ENCODE results near the gene AP3S1.
"Not testable (repeated sequence)": the region's sequence is repeated elsewhere in the genome, so short reads cannot be mapped to it uniquely, and the experiment has no call there.

AP3S1 gene

DNA sequence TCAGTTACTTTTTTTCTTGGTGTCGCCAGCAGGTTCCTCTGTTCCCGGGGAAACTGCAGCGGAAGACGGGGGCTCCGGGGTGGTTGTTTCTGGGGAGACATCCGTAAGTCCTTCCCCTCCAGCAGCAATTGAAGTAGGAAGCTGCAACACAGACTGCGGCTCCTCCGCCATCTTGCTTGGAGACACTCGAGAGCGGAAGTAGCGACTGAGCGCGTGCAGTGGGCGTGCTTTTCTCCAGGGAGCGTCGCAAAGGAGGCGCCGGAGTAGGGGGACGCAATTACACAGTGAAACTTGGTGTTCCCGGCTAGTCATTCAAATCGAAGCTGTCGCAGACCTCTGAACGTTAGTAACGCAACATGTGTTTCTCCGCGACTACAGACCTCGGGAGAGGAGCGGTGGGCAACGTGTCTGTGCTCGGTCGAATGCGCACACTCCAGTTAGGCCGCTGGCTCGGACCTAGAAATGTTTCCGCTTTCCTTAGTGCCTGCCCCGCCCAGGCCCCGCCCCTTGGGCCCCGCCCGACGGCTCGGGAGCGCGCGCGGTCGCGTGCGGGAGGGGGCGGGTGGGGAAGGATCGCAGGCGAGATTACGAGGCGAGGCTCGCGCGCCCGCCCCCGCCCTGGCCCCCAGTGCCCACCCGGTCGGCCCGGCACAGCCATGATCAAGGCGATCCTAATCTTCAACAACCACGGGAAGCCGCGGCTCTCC, at the start of gene AP3S1, which contains the start of gene ATG12:
TSS of gene AP3S1 (plus strand) at position 554 of the 707 bp plus-strand sequence. CDS start at position 657, 103 bp downstream.
TSS of gene ATG12 (minus strand) at position 184 of the 707 bp plus-strand sequence. CDS start at position 171, 13 bp downstream.
- DNase-seq: peak; percentile 82 to 85

- DNase-seq: no peak
Measured at GRCh38 chr5:115795700-115796099, 46.0 kb upstream of the AP3S1 start.

- no peak for DNase-seq
Measured at GRCh38 chr5:115796656-115797055, 45.1 kb upstream of the AP3S1 start.

GRCh38 chr5:115798252-115798651, 43.5 kb upstream of the AP3S1 start:
- DNase-seq: no peak

- no peak for DNase-seq
Measured at GRCh38 chr5:115800108-115800507, 41.6 kb upstream of the AP3S1 start.

DNA sequence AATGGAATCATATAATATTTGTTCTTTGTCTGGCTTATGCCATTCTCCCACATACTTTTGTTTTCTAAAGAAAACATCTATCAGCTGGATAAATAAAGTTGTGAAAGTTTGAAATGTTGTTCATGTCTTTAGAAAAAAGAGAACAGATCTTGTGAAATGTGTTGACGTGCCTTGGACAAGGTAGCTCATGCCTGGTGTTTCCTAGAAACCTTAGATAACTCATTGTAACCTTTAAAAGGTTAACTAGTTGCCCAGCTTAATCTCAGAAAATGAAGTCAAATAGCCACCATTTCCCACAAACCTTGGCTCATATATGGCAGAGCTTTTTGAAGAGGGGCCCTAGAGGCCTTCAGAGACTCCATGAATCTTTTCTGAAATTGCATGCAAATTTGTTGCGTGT, 40.6 kb upstream of the AP3S1 start:
- no peak for DNase-seq

DNA sequence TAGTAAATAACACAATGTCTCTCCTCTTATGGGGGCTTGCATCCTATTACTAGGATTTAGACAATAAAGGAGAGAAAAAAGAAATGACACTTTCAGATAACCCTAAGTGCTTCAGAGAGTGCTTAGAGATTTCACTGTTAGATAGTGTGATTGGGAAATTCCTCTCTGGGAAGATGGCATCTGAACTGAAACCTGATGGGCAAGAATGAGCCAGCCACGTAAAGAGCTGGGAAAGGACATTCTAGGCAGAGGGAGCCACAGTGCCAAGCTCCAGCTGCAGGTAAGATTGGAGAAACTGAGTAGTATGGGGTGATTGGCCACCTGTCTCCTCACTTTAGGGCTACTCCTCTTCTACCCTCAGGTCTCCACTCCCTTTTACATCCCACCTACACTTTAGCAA, 39.8 kb upstream of the AP3S1 start:
- DNase-seq: no peak

DNA sequence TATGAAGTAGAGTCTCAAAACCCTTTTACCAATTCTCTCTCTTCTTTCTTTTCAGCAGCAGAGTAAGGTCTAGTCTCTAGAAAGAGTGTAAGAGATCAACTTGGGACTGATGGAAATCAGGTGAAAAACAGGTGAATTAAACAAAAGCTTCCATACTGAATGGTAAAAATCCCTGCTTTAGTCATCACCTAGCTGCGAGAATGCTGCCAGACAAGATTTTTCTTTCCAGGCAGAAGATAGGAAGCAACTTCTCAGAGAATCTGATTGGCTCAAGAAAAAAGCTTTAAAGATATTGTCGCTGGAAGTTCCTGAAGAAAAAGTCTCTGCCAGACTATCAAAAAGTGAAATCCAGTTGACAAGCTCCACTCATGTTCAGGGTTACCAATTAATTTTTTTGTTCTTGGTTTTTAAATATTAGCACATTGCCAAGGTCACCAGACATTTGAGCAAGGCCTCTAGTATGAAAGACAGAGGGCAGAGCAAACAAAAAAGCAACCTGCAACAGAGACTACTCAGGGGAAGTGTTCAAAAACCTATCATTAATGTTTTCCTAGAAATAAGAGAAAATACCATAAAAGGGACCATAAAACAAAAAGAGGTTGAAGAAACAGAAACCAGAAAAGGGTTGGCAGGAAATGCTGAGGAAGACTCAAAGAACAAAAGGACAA, 34.6 kb upstream of the AP3S1 start:
- DNase-seq: no peak

DNA sequence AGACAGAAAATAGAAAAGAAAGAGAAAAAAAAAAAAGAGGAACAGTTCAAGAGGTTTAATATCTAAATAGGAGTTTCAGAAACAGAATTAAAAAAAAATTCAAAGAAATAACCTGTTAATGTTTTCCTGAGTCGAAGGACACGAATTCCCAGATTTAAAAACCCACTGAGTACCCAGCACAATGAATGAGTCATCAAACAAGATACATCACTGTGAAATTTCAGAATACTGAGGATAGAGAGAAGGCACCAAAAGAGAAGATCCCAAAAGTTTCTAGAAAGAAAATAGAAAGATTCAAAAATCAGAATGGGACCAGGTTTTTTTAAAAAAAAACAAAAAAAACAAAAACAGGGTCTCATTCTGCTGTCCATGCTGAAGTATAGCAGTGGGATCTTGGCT, 34.1 kb upstream of the AP3S1 start:
- DNase-seq: no peak

GRCh38 chr5:115808066-115808465, 33.7 kb upstream of the AP3S1 start:
- not testable (repeated sequence) for DNase-seq

DNA sequence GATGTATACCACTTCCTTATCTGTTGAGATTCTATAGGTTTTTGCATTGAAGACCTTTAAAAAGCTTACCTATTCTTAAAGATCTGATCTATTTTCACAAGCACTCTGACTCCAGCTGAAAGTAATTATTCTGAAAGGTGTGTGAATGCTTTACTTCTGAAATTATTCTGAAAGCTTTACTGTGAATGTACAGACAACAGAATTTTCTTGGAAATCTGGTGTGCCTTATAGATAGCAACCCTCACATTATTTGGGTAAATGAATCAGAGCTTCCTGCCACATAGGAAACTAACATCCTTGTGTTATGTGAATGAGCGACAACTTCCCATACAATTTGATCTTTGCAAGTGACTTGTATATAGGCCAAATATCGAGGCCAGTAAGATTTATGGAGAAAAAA, 31.8 kb upstream of the AP3S1 start:
- no peak for DNase-seq

DNA sequence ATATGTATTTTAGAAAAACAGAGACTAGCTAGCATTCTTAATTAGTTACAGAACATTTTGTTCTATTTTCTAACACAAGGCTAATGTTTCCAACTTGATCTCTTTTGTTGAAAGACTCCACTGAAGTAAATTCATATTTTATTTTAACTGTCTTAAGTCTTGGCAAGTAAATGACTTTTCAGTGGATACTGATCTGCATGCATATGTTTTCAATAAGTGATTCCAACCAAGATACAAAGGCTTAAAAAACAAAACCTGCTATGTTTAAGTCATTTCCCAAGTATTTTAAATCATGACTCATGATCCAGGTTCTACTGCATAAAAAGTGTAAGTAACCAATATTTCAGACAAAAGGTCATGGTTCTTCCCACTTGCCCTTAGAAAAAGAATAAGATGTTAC, 31.0 kb upstream of the AP3S1 start:
- DNase-seq: no peak

GRCh38 chr5:115811406-115811805, 30.3 kb upstream of the AP3S1 start:
- no peak for DNase-seq

DNA sequence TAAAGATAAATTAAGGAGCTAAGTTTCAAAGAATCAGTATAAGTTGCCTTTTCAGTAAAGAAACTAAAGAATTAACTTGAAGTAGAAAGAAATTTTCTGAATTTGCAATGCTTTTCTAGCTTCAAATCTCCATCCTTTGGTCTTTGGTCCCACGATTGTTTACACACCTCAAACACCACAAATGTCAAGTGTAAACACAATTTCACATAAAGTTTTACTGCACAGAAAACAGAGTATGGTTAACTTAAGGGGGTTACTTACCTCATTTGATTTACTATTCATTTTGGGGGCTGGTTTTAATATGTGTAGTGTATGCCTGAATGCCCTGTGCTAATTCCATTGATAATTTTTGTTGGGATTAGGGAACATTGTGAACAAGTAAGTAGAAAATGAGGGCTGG, 29.4 kb upstream of the AP3S1 start:
- no peak for DNase-seq

- DNase-seq: no peak
Measured at GRCh38 chr5:115813719-115814118, 28.0 kb upstream of the AP3S1 start.

DNA sequence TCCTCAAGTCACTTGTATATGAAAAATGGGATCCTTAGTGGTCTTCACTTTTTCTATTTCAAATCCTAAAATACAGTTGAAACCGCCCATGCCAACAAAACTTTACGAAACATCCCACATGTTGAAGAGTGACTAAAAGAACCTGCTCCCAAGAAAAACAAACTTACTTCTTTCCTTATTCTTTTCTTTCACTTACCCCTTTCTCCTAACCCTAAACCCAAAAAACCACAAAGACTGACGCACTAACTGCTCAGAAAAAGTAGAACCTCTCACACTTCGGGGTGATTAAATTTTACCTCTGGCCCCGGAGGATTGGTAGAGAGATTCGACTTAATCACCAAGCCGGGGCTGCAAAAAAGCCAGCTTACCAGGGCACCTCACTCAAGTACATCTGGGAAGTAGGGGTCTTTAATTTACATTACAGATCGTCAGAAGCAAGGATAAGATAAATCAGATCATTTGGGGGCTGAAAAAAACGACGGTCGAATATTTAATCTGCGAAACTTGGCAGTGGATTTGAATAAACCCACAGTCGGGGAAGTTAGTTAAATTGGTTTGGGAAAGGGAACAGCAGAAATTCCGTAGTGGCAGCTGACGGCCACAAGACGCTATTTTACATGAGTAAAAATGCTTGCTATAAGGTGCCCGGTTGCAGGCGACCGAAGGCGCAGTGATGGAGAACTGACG, 26.6 kb upstream of the AP3S1 start:
- no peak for DNase-seq

- no peak for DNase-seq
Measured at GRCh38 chr5:115815693-115816225, 26.0 kb upstream of the AP3S1 start.

DNA sequence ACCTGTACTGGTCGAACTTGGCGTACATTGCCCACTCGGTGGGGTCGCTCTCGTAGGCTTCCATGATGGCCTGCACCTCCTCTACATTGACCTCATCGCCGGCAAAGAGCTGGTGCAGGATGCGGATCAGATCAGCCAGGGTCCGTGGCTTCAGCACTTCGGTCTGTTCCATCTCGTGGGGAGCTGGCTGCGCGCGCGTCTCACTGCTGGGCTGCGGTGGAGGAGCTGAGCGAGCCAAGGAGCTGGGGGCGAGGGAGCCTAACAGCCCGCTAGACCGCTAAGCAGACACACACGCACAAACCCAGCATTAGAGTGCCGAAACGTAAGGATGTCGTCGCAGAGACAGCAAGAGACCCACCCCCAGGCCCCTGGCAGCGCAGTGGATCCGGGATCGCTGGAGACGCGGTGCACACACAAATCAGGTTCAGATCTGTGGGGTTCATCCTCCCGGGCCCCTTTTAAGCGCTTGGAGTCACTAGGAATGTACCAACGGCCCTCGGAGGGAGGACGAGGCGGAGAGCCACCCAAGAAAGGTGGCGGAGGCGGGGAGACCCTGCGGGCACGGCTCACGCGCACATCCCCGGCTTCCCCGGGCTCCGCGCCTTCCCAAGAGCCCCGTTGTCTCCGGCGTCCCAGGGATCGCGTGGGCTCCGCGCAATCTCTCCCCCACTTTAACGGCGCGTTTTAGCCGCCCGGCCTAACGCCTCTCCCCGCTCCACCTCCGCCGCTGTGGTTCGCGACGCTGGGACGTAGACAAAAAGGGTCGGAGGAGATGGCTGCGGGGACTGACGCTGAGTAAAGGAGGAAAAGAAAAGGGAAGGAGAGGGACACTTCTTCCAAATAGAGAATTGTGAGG, 25.3 kb upstream of the AP3S1 start, which contains the start of gene CDO1:
TSS of gene CDO1 (minus strand) at position 434 of the 856 bp plus-strand sequence. CDS start at position 172, 262 bp downstream.
- peak; percentile 10 to 22 for DNase-seq

DNA sequence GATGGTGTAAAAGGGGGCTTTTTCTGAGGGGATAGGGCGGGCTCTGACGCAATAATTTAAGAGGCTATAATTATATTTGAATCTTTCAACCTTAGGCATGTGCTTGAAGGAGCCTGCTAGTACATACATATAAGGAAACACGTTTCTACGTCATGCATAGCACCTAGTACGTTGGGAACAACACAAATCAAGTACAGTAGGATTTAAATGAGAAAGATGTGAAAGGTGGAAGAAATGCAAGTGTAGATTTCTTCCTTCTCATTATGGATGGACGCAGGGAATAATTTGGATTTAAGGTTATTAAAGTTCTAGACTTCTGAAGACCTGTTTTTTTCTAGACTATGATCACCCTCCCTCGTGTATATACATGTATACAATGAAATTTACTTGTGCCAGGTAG, 24.3 kb upstream of the AP3S1 start:
- no peak for DNase-seq

DNA sequence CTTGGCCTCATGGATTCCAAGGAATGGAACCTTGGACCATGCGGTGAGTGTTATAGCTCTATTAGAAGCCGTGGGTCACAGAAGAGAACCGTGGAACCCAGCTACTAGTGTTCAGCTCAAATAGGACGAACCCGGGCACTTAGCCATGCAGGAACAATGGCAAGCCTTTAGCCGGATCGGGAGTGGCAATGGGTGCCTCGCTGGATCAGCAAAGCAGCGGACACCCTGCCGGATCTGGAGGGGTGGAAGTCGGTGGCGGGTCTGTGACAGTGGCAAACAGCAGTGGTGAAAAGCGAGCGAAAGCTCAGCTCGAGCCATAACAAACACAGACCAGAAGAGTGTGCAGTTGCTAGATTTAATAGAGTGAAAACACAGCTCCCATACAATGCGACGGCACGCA, 22.9 kb upstream of the AP3S1 start:
- no peak for DNase-seq

GRCh38 chr5:115820846-115821245, 20.9 kb upstream of the AP3S1 start:
- DNase-seq: no peak

GRCh38 chr5:115824983-115825382, 16.8 kb upstream of the AP3S1 start:
- DNase-seq: not testable (repeated sequence)

- DNase-seq: no peak
Measured at GRCh38 chr5:115825948-115826347, 15.8 kb upstream of the AP3S1 start.

Data from stimulated activated CD4-positive, alpha-beta T cell treated with anti-CD3 and anti-CD28 coated beads, Interleukin-2, amount 100 ng/mL, for 48 hours (primary cell).